KOPT-K1 (cell line): Measurements from ENCODE around the gene ID1.
"Not testable (repeated sequence)": the region's sequence is repeated elsewhere in the genome, so short reads cannot be mapped to it uniquely, and the experiment has no call there.

Experiments
- H3K27ac ChIP-seq: fragments of 200-600 bp; sonication (generic); 2 replicates; pipeline ENCODE4 v1.5.1; 2016; ENCODE audit warnings: antibody characterized with exemption, mild to moderate bottlenecking, low read depth, low read length; ENCODE audit not compliant: poor library complexity, severe bottlenecking
- H3K36me3 ChIP-seq: fragments of 200-600 bp; sonication (generic); 2 replicates; pipeline ENCODE4 v1.5.1; 2017; ENCODE audit warnings: antibody characterized with exemption, mild to moderate bottlenecking, low read length, moderate library complexity; ENCODE audit not compliant: insufficient read depth
- H3K9me3 ChIP-seq: fragments of 200-600 bp; sonication (generic); 2 replicates; pipeline ENCODE4 v1.5.1; 2017; ENCODE audit warnings: antibody characterized with exemption, low read length, mild to moderate bottlenecking; ENCODE audit not compliant: insufficient read depth, poor library complexity, severe bottlenecking

The ID1 gene

DNA sequence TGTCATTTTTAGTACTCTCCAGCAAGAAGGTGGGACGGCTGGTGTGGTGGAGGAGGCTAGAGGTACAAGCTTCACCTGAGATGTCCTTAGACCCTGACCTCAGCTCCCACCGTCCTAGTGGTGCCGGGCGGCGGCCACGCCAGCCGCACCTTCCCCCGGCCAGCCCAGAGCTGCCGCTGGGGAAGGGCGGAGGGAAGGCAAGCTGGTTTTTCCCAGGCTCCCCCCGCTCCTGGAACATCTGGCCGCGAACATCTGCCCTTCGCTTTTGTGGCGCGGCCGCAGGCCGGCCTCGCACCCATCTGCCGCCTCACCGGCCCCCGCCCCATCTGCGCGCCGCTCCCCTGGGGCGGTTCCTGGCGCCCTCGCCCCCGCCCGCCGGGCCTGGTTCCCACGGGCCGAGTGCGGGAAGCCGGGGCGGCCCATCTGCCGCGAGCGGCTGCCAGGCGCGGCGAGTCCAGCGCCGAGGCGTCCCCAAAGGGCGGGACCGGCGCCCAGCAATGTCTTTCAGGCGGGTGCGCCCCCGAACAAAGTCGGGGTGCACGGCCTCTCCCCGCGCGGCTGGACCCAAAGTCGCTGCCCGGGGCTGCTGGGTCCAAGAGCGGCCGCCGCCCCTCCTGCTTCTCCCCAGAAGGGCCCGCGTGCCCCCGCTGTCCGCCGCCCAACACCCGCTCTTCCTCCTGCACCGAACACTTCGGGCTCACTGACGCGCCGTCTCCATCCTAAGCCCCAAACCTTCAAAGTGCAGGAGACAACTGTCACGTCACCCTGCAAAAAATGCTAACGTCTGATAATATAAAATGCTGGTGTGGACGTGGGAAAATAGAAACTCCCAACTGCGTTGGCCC is 17.3 kb upstream of the ID1 start:
- Histone ChIP-seq H3K36me3 (no peaks in the 10 kb centered on the region), H3K27ac (no peak overlapping the region), H3K9me3 (no peaks in the 10 kb centered on the region)

DNA sequence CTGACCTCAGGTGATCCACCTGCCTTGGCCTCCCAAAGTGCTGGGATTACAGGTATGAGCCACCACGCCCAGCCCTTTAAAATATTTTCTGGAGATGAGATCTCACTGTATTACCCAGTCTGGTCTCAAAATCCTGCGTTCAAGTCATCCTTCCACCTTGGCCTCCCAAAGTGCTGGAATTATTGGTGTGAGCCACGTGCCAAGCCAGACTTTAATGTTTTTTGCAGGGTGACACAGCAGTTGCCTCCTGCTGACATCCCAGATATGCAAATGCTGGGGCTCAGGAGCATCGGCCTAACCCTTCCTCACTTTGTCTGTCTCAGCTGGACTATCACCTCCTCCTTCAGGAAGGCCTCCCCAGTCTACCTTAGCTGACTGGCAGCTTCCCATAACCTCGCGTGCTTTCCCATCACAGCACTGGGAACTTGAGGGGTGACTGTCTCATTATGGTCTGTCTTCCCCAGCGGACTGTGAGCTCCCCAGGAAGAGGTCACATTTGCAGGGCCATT is 14.3 kb upstream of the ID1 start:
- no peaks in the 10 kb centered on the region for H3K9me3 ChIP-seq
- H3K27ac ChIP-seq, result no peak overlapping the region
- no peaks in the 10 kb centered on the region for H3K36me3 ChIP-seq

DNA sequence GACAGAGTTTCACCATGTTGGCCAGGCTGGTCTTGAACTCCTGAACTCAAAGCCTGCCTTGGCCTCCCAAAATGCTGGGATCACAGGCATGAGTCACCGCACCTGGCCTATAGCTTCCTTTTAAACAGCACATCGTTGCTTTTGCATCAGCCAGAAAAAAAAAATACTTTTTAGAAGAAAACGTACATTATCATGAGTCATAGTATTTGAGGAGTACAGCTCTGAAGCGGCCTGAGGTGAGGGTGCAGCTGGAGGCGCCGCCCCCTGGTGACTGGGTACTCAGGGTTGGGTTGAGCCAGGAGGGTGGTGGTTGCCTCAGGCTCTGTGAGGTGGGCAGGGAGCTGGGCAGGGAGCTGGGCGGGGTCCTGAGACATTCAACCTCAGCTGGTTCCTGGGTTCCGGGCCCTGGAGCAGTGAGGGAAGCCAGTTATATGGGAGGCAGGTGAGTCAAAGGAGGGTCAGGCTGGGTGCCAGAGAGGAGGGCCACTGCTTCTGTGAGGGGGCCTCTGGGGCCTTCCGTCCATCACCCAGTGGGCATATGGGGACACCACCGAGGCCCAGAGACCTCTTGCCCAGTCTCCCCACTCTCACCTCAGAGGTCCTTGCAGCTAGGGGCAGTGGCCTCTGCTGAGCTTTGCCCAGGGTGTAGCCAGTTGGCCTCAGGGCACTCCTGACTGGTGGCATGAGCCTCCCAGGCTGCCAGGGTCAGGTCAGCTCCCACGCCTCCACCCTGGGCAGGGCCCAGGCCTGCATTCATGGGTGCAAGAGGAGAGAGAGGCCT is 11.7 kb upstream of the ID1 start:
- no peaks in the 10 kb centered on the region for H3K9me3 ChIP-seq
- H3K27ac ChIP-seq, result no peak overlapping the region
- no peaks in the 10 kb centered on the region for H3K36me3 ChIP-seq

DNA sequence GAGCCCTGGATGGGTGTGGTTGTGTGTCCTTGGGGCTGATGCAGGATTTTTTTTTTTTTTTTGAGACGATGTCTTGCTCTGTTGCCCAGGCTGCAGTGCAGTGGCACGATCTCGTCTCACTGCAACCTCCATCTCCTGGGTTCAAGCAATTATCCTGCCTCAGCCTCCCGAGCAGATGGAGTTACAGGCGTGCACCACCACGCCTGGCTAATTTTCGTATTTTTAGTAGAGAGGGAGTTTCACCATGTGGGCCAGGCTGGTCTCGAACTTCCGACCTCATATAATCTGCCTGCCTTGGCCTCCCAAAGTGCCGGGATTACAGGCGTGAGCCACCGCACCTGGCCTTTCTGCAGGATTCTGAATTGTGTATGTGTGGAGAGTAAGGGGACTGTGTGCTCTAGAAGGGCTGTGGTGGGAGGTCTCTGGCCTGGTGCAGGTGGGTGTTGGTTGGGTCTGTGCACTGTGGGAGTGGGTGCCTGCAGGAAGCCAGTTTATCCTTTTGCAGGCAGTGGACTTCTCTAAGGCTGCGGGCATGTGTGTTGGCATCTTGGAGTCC is 11.0 kb upstream of the ID1 start:
- Histone ChIP-seq H3K27ac (no peak overlapping the region), H3K36me3 (no peaks in the 10 kb centered on the region), H3K9me3 (no peaks in the 10 kb centered on the region)

DNA sequence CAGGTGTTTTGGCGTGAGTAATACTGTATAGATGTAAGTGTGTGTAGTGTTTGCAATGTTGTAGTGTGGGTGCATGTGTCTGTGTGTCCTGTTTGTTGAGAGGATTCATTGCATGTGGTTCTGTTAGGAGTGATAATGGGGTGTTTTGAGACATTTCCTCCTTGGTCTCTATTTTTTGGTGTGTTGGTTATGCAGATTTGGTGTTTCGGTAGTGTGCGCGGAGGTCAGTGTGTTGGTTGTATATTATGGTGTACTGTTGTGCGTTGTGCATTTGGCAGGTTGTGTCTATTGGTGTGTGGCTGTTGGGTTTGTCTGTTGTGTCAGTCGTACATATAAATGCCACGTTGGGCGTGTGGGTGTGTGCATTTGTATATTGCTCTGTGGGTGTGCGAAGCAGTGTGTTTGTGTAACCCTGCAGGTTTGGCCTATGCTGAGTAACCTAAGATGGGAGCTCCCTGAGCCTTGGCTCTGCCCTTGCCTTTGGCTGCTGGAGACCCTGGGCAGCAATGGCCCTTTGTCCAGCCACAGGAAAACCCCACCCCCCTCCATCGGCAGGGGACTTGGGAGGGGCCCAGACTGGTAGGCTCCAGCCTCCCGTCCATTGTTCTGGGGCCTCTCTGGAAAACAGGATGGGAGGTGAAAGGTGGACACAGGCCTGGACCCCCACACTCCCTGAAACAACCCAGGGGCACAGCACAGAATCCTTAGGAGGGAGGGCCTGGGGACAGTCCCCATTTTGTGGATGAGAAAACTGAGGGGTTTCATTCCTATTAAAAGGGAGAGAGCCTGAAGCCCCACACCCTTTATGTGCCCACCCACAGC is 10.3 kb upstream of the ID1 start:
- no peaks in the 10 kb centered on the region for H3K9me3 ChIP-seq
- no peak overlapping the region for H3K27ac ChIP-seq
- H3K36me3 ChIP-seq, result no peaks in the 10 kb centered on the region

DNA sequence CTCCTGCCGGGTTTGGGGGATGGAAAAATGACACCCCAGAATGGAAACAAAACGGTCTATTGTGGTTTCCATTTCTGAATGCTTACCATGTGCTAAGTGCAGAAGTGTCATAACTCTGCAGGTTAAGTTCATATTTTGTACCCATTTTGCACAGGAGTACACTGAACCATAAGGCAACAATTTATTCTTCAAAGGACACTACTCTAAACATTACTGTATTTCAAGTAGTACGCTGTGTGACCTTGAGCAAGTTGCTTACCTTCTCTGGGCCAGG is 9.8 kb upstream of the ID1 start:
- H3K27ac ChIP-seq, result no peak overlapping the region
- no peaks in the 10 kb centered on the region for H3K9me3 ChIP-seq
- no peaks in the 10 kb centered on the region for H3K36me3 ChIP-seq

GRCh38 chr20:31595654-31596411 is 9.3 kb upstream of the ID1 start:
- Histone ChIP-seq H3K27ac (no peak overlapping the region), H3K36me3 (no peaks in the 10 kb centered on the region), H3K9me3 (no peaks in the 10 kb centered on the region)

DNA sequence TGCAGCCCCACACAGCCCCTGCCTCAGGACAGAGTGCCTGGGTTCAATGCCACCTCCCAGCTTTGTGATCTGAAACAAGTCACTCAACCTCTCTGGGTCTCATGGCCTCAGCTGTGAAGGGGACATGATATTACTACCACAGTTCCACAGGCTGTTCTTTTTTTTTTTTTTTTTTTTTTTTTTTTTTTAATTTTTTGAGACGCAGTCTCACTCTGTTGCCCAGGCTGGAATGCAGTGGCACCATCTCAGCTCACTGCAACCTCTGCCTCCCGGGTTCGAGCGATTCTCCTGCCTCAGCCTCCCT is 8.7 kb upstream of the ID1 start:
- H3K36me3 ChIP-seq, H3K27ac ChIP-seq, H3K9me3 ChIP-seq: not testable (repeated sequence)

- Histone ChIP-seq H3K36me3 (no peaks in the 10 kb centered on the region), H3K9me3 (no peaks in the 10 kb centered on the region), H3K27ac (no peak overlapping the region)
Observed at GRCh38 chr20:31596831-31597480, 8.1 kb upstream of the ID1 start.

GRCh38 chr20:31597481-31597855 is 7.6 kb upstream of the ID1 start:
- no peaks in the 10 kb centered on the region for H3K36me3 ChIP-seq
- H3K27ac ChIP-seq, result no peak overlapping the region
- no peaks in the 10 kb centered on the region for H3K9me3 ChIP-seq

DNA sequence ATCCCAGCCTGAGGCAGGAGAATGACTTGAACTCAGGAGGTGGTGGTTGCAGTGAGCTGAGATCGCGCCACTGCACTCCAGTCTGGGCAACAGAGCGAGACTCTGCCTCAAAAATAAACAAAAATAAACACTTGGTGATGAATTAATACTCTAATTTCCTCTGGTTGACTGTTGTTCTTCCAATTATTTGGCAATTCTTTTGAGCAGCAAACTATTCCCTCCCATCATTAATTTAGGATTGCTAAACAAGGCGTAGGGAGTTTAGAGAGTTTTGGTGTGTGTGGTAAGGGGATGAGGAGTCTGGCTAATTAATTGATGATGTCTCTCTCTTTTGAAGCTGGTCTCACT is 2.7 kb upstream of the ID1 start:
- Histone ChIP-seq H3K9me3 (no peaks in the 10 kb centered on the region), H3K27ac (no peak overlapping the region), H3K36me3 (no peaks in the 10 kb centered on the region)

DNA sequence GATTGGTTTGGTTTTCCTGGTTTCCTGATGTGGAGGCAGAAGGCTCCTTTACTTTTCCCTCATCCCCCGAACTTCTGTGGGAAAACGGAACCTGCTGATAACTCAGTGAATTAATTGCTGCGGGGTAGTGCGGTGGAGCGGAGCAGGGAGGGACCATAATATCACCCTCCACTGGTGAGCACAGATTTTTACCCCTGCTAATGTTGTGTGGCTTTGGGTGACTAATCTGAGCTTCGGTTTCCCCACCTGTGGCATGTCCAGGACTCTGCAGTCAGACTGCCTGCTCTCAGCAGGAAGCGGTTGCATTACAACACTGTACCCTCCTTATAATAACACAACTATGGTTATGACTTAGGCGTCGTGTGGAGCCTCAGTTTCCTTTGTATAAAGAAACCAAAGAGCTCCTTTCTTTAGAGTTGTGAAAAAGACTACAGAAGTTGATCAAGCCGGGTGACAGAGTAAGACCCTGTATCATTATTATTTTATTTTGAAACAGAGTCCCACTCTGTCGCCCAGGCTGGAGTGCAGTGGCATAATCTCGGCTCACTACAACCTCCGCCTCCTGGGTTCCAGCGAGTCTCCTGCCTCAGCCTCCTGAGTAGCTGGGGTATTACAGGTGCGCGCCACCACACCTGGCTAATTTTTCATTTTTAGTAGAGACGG is 2.2 kb upstream of the ID1 start:
- Histone ChIP-seq H3K9me3 (no peaks in the 10 kb centered on the region), H3K36me3 (no peaks in the 10 kb centered on the region), H3K27ac (no peak overlapping the region)

DNA sequence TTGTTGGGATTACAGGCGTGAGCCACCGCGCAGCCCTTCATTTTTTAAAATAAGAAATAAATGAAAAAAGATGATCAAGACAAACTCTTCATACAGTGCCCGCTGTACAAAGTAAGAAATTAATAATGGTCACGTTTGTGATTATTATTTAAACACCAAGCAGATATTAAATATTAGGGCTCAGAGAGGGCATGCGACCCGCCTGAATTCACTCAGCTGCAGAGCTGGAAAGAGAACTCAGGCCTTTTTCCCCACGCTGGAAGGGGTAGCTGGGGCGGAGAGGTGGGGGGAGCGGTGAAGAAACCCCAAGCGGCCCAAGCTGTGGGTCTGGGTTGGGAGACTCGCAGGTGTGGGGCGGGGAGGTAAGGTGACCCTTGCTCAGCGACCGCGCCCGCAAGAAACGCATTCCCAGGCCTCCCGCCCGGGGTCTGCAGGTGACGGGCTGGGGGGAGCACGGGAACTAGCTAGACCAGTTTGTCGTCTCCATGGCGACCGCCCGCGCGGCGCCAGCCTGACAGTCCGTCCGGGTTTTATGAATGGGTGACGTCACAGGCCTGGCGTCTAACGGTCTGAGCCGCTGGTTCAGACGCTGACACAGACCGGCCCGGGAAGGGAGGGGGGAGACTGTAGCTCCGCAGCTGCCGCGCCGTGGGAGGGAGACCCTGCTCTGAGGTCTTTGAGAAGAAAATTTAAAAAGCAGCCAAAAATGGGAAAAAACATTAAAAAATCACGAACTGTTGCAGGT is 1.1 kb upstream of the ID1 start:
- H3K9me3 ChIP-seq, result no peaks in the 10 kb centered on the region
- H3K36me3 ChIP-seq, result no peaks in the 10 kb centered on the region
- H3K27ac ChIP-seq, result no peak overlapping the region
